H9 (cell line): ENCODE results near the gene LYRM1. TPM values are rescaled to one million over a fixed set of nuclear protein-coding genes. Genes with fewer than 3 reads are reported as not detected.
A peak's percentile ranks its signal among the peaks of the same experiment; 100 is the strongest.
"Not testable (repeated sequence)": the region's sequence is repeated elsewhere in the genome, so short reads cannot be mapped to it uniquely, and the experiment has no call there.

Experiments used
- DNase-seq: peaks from one replicate; pipeline ENCODE4 v3.0.0-alpha.2; 2017
- H2AFZ ChIP-seq: one replicate; pipeline ENCODE4 v1.6.1; 2013; ENCODE audit warnings: mild to moderate bottlenecking, low read length, control low read depth, moderate library complexity
- H2AK5ac ChIP-seq: 2 replicates; pipeline ENCODE4 v1.6.1; 2013; ENCODE audit warnings: low read length, control low read depth, mixed read lengths; ENCODE audit not compliant: insufficient read length
- H2BK120ac ChIP-seq: one replicate; pipeline ENCODE4 v1.6.1; 2013; ENCODE audit warnings: low read depth, mild to moderate bottlenecking, low read length, control low read depth, inconsistent platforms; ENCODE audit not compliant: poor library complexity, severe bottlenecking
- H2BK12ac ChIP-seq: 2 replicates; pipeline ENCODE4 v1.6.1; 2013; ENCODE audit warnings: low read length, control low read depth, mixed read lengths, low read depth; ENCODE audit not compliant: insufficient read length
- H2BK15ac ChIP-seq: 2 replicates; pipeline ENCODE4 v1.6.1; 2013; ENCODE audit warnings: low read depth, low read length, control low read depth
- H2BK20ac ChIP-seq: one replicate; pipeline ENCODE4 v1.6.1; 2013; ENCODE audit warnings: low read depth, mild to moderate bottlenecking, low read length, control low read depth, inconsistent platforms; ENCODE audit not compliant: poor library complexity, severe bottlenecking
- H2BK5ac ChIP-seq: 2 replicates; pipeline ENCODE4 v1.6.1; 2013; ENCODE audit warnings: low read length, control low read depth, mixed read lengths; ENCODE audit not compliant: insufficient read length
- H3K14ac ChIP-seq: 2 replicates; pipeline ENCODE4 v1.6.1; 2013; ENCODE audit warnings: low read length, control low read depth; ENCODE audit not compliant: insufficient read depth
- H3K18ac ChIP-seq: 2 replicates; pipeline ENCODE4 v1.6.1; 2013; ENCODE audit warnings: low read depth, mild to moderate bottlenecking, mixed read lengths, low read length, control low read depth; ENCODE audit not compliant: insufficient read length
- H3K23ac ChIP-seq: 2 replicates; pipeline ENCODE4 v1.6.1; 2013; ENCODE audit warnings: low read length, control low read depth, mixed read lengths, low read depth; ENCODE audit not compliant: insufficient read length
- H3K23me2 ChIP-seq: 2 replicates; pipeline ENCODE4 v1.6.1; 2013; ENCODE audit warnings: low read depth, mild to moderate bottlenecking, mixed read lengths, low read length, control low read depth; ENCODE audit not compliant: insufficient read length, poor library complexity, severe bottlenecking
- H3K27ac ChIP-seq: 2 replicates; pipeline ENCODE4 v1.5.1; 2013; ENCODE audit warnings: low read length, control low read depth, mixed read lengths, low read depth; ENCODE audit not compliant: insufficient read length
- H3K27me3 ChIP-seq: 2 replicates; pipeline ENCODE4 v1.6.1; 2013; ENCODE audit warnings: low read length, control low read depth, inconsistent platforms; ENCODE audit not compliant: insufficient read depth
- H3K4ac ChIP-seq: 2 replicates; pipeline ENCODE4 v1.6.1; 2013; ENCODE audit warnings: low read depth, mild to moderate bottlenecking, control low read depth, inconsistent platforms, low read length, moderate library complexity
- H3K4me1 ChIP-seq: 2 replicates; pipeline ENCODE4 v1.6.1; 2013; ENCODE audit warnings: low read length, control low read depth, inconsistent platforms; ENCODE audit not compliant: insufficient read depth
- H3K4me2 ChIP-seq: 2 replicates; pipeline ENCODE4 v1.6.1; 2013; ENCODE audit warnings: low read length, control low read depth, mixed read lengths; ENCODE audit not compliant: insufficient read length, insufficient read depth
- H3K56ac ChIP-seq: 2 replicates; pipeline ENCODE4 v1.6.1; 2013; ENCODE audit warnings: low read depth, mild to moderate bottlenecking, mixed read lengths, low read length, control low read depth; ENCODE audit not compliant: insufficient read length
- H3K79me1 ChIP-seq: 2 replicates; pipeline ENCODE4 v1.6.1; 2013; ENCODE audit warnings: low read depth, mild to moderate bottlenecking, moderate library complexity, low read length, control low read depth, inconsistent platforms; ENCODE audit not compliant: insufficient read depth, poor library complexity, severe bottlenecking
- H3K79me2 ChIP-seq: 2 replicates; pipeline ENCODE4 v1.6.1; 2013; ENCODE audit warnings: low read length, control low read depth, inconsistent platforms; ENCODE audit not compliant: insufficient read depth
- H3K9ac ChIP-seq: 2 replicates; pipeline ENCODE4 v1.6.1; 2013; ENCODE audit warnings: low read length, control low read depth, mixed read lengths; ENCODE audit not compliant: insufficient read length; ENCODE audit errors: extremely low read depth
- H3K9me3 ChIP-seq: one replicate; pipeline ENCODE4 v1.6.1; 2013; ENCODE audit warnings: low read depth, low read length, inconsistent platforms; ENCODE audit not compliant: control insufficient read depth
- H3T11ph ChIP-seq: one replicate; pipeline ENCODE4 v1.6.1; 2013; ENCODE audit warnings: mild to moderate bottlenecking, low read length, control low read depth, inconsistent platforms
- H4K20me1 ChIP-seq: one replicate; pipeline ENCODE4 v1.6.1; 2013; ENCODE audit not compliant: control insufficient read depth, insufficient read length, insufficient read depth
- H4K5ac ChIP-seq: 2 replicates; pipeline ENCODE4 v1.6.1; 2013; ENCODE audit warnings: low read depth, mild to moderate bottlenecking, mixed read lengths, low read length, control low read depth; ENCODE audit not compliant: insufficient read length
- H4K8ac ChIP-seq: replicated peaks from 2 replicates; pipeline ENCODE4 v1.6.1; 2013; ENCODE audit warnings: low read length, control low read depth, mixed read lengths, low read depth; ENCODE audit not compliant: insufficient read length
- H4K91ac ChIP-seq: 2 replicates; pipeline ENCODE4 v1.6.1; 2013; ENCODE audit warnings: low read depth, mild to moderate bottlenecking, moderate library complexity, mixed read lengths, low read length, control low read depth; ENCODE audit not compliant: insufficient read length
- H3K27ac Mint-ChIP-seq, 3 experiments: 2 replicates in 2 of 3; 3 replicates in 1 of 3; pipeline ENCODE4 v1.8.0; 2020 to 2021; ENCODE audit warnings: mixed read lengths in 3 of 3, mild to moderate bottlenecking in 1 of 3, moderate library complexity in 1 of 3
- H3K27me3 Mint-ChIP-seq: 2 replicates; pipeline ENCODE4 v1.8.0; 2021; ENCODE audit warnings: low read depth, mild to moderate bottlenecking, moderate library complexity, mixed read lengths
- H3K36me3 Mint-ChIP-seq, 3 experiments: 2 replicates in 2 of 3; 3 replicates in 1 of 3; pipeline ENCODE4 v1.8.0; 2020 to 2021; ENCODE audit warnings: low read depth in 3 of 3, mixed read lengths in 3 of 3; ENCODE audit not compliant: insufficient read depth in 1 of 3
- H3K4me1 Mint-ChIP-seq, 2 experiments: 2 replicates each; pipeline ENCODE4 v1.8.0; 2020; ENCODE audit warnings: mixed read lengths in 2 of 2
- H3K4me3 Mint-ChIP-seq, 2 experiments: 2 replicates in 1 of 2; 3 replicates in 1 of 2; pipeline ENCODE4 v1.8.0; 2020 to 2021; ENCODE audit warnings: mild to moderate bottlenecking in 2 of 2, mixed read lengths in 2 of 2, moderate library complexity in 1 of 2
- H3K9me3 Mint-ChIP-seq, 2 experiments: 2 replicates in 1 of 2; 3 replicates in 1 of 2; pipeline ENCODE4 v1.8.0; 2020; ENCODE audit warnings: mild to moderate bottlenecking in 2 of 2, mixed read lengths in 2 of 2, moderate library complexity in 1 of 2
- whole genome bisulfite sequencing: extraction: QIAGEN DNeasy Blood & Tissue Kit; methylation state at CpG from one replicate; pipeline ENCODE4 v1.1.7; 2013; ENCODE audit warnings: missing lambda C conversion rate, low lambda C conversion rate, mixed read lengths; ENCODE audit not compliant: insufficient read length; ENCODE audit errors: extremely low coverage; 5-methylcytosine and 5-hydroxymethylcytosine counted together
- total RNA-seq: library from RNA; stranded (reverse); gene quantifications from 2 replicates; pipeline ENCODE4 v1.2.1, GENCODE V29; 2021
- TF ChIP-seq, protein P1 (sequence below): fragments of 200-600 bp; sonication (generic); conservative IDR thresholded peaks from 3 replicates; pipeline ENCODE4 v1.8.0; 2021; ENCODE audit warnings: antibody characterized with exemption, mild to moderate bottlenecking

Gene LYRM1
- total RNA-seq, 1 experiment from 2014 or later = 9.6 TPM

DNA sequence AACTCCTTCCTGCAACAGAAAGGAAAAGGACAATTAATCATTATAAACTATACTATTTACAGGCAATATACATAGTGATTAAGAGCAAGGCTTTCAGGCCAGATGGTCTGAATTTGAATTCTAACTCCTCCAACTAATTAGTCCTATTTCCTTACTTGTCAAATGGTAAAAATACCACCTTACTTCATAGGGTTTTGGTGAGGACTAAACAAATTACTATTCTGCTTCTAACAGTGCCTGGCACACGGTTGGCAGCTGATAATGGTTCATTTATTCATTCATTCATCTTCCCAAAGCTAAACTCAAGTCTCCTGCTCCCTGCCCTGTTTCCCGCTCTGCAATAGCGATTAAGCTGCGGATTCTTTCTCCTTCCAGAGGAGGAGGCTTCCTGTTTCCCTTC lies 40.2 kb upstream of the LYRM1 start:
- Mint-ChIP-seq H3K27ac (peak overlapping the region in 2 of 3 experiments; percentile 1 to 38; a peak in 1 of 7 replicates), H3K4me1 (peaks cover 30 to 39% of the 10 kb centered on the region in 2 experiments), H3K27me3 (no peaks in the 10 kb centered on the region), H3K9me3 (no peaks in the 10 kb centered on the region), H3K4me3 (no peak overlapping the region), H3K36me3 (peaks cover 13 to 32% (median 29%) of the 10 kb centered on the region in 3 experiments)
- no peak overlapping the region for H3K4ac ChIP-seq
- H3K18ac ChIP-seq = no peak overlapping the region
- H3K14ac ChIP-seq = no peak overlapping the region
- H3K27ac ChIP-seq = no peak overlapping the region
- no peaks in the 10 kb centered on the region for H3K9me3 ChIP-seq
- DNase-seq = no peak
- H2BK15ac ChIP-seq = no peak overlapping the region
- no peak overlapping the region for H3K4me2 ChIP-seq
- H4K8ac ChIP-seq = no peak overlapping the region
- TF ChIP-seq, protein P1, sequence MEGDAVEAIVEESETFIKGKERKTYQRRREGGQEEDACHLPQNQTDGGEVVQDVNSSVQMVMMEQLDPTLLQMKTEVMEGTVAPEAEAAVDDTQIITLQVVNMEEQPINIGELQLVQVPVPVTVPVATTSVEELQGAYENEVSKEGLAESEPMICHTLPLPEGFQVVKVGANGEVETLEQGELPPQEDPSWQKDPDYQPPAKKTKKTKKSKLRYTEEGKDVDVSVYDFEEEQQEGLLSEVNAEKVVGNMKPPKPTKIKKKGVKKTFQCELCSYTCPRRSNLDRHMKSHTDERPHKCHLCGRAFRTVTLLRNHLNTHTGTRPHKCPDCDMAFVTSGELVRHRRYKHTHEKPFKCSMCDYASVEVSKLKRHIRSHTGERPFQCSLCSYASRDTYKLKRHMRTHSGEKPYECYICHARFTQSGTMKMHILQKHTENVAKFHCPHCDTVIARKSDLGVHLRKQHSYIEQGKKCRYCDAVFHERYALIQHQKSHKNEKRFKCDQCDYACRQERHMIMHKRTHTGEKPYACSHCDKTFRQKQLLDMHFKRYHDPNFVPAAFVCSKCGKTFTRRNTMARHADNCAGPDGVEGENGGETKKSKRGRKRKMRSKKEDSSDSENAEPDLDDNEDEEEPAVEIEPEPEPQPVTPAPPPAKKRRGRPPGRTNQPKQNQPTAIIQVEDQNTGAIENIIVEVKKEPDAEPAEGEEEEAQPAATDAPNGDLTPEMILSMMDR = no peak
- H4K5ac ChIP-seq = no peak overlapping the region
- peaks cover 9% of the 10 kb centered on the region for H3K79me1 ChIP-seq
- peaks cover 2% of the 10 kb centered on the region; the same call in 1 of the 2 replicates for H3K79me2 ChIP-seq
- H3K4me1 ChIP-seq = peaks cover 3% of the 10 kb centered on the region; the same call in 1 of the 2 replicates
- H3K56ac ChIP-seq = no peak overlapping the region
- no peaks in the 10 kb centered on the region for H4K20me1 ChIP-seq
- H3K27me3 ChIP-seq = no peaks in the 10 kb centered on the region
- H2BK12ac ChIP-seq = no peak overlapping the region
- no peak overlapping the region for H2AK5ac ChIP-seq
- H3K23me2 ChIP-seq = no peaks in the 10 kb centered on the region
- H2BK5ac ChIP-seq = no peak overlapping the region
- no peak overlapping the region for H3K23ac ChIP-seq
- no CpG with 5 or more reads among the region's 4 CpGs for WGBS
- no peak overlapping the region for H3K9ac ChIP-seq
- no peak overlapping the region for H2AFZ ChIP-seq
- H2BK120ac ChIP-seq = no peak overlapping the region
- H2BK20ac ChIP-seq = no peak overlapping the region
- no peak overlapping the region for H3T11ph ChIP-seq
- no peak overlapping the region for H4K91ac ChIP-seq

DNA sequence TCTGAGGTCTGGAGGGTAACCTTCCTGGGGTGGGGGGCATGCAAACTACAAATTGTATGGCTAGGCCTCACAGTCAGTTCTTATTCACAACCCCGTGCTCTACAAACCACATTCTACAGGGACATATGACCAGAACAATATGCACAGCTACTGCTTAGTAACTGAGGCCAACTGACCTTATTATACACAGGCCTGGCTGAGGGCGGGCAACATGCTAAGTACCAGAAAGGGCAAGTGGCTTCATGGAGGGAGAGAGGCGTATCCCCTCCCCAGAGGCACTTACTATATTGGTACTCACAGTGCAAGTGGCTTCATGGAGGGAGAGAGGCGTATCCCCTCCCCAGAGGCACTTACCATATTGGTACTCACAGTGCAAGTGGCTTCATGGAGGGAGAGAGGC lies 39.6 kb upstream of the LYRM1 start:
- not testable (repeated sequence) for H3K23ac ChIP-seq, H3K27me3 ChIP-seq

More for the DNA sequence above, 39.6 kb upstream of the LYRM1 start:
- not testable (repeated sequence) for H3K56ac ChIP-seq, H3K79me1 ChIP-seq, H2BK20ac ChIP-seq, H2BK5ac ChIP-seq, H2AFZ ChIP-seq, H3K27me3 Mint-ChIP-seq, H4K91ac ChIP-seq, H2BK15ac ChIP-seq, DNase-seq, H2BK120ac ChIP-seq, H4K20me1 ChIP-seq, H3K9me3 Mint-ChIP-seq, H3K4me2 ChIP-seq, H4K5ac ChIP-seq, H3K9ac ChIP-seq, H2AK5ac ChIP-seq, H4K8ac ChIP-seq, H3K4me3 Mint-ChIP-seq, H2BK12ac ChIP-seq, H3T11ph ChIP-seq, H3K27ac ChIP-seq, H3K4ac ChIP-seq, H3K79me2 ChIP-seq, H3K9me3 ChIP-seq, H3K23me2 ChIP-seq, H3K14ac ChIP-seq, H3K4me1 ChIP-seq, H3K18ac ChIP-seq
- H3K4me1 Mint-ChIP-seq = peaks cover 36 to 45% of the 10 kb centered on the region in 2 experiments
- peaks cover 11 to 29% (median 29%) of the 10 kb centered on the region in 3 experiments for H3K36me3 Mint-ChIP-seq
- WGBS = no CpG with 5 or more reads among the region's 4 CpGs
- peak overlapping the region; percentile 78 to 93 (median 81); a peak in 5 of 7 replicates for H3K27ac Mint-ChIP-seq
